Naive thymus-derived CD8-positive, alpha-beta T cell (primary cell): ENCODE data around the gene LAMP5. TPM values are rescaled to one million over a fixed set of nuclear protein-coding genes. Genes with fewer than 3 reads are reported as not detected.

Experiments
- ATAC-seq, 2 donors: fragments of 150-1000 bp; cut with Tn5 transposase in 1 of 2; sonication (Bioruptor Pico), chemical (Tn5 transposase) in 1 of 2; 1 replicate in 1 of 2; 2 replicates in 1 of 2; pipeline ENCODE4 v1.10.0; 2021; ENCODE audit warnings: mild to moderate bottlenecking in 2 of 2, moderate library complexity in 2 of 2
- POLR2A ChIA-PET: fragments of 350-600 bp; sonication (Branson Sonifier 250); formaldehyde crosslinking; loops from one replicate; lab custom pipeline; 2021; ENCODE audit warnings: antibody characterized with exemption; lab: Charles Lee
- DNase-seq, 10 donors: peaks; one replicate each; pipeline versions ENCODE4 v3.0.0 to v3.0.0-alpha.2; 2020 to 2022
- H3K27ac Mint-ChIP-seq, 10 donors: one replicate each; pipeline ENCODE4 v1.8.0; 2020 to 2022; ENCODE audit warnings: mild to moderate bottlenecking in 10 of 10, mixed read lengths in 10 of 10, moderate library complexity in 4 of 10, inconsistent platforms in 1 of 10
- H3K27me3 Mint-ChIP-seq, 5 donors: one replicate each; pipeline ENCODE4 v1.8.0; 2021 to 2022; ENCODE audit warnings: mixed read lengths in 5 of 5
- H3K36me3 Mint-ChIP-seq, 3 donors: one replicate each; pipeline ENCODE4 v1.8.0; 2020 to 2022; ENCODE audit warnings: mixed read lengths in 3 of 3, mild to moderate bottlenecking in 2 of 3, inconsistent platforms in 1 of 3
- H3K4me1 Mint-ChIP-seq, 4 donors: one replicate each; pipeline ENCODE4 v1.8.0; 2021 to 2022; ENCODE audit warnings: mixed read lengths in 4 of 4
- H3K4me3 Mint-ChIP-seq, 10 donors: one replicate each; pipeline ENCODE4 v1.8.0; 2020 to 2022; ENCODE audit warnings: mild to moderate bottlenecking in 10 of 10, mixed read lengths in 10 of 10, moderate library complexity in 6 of 10, inconsistent platforms in 1 of 10
- H3K9me3 Mint-ChIP-seq, 9 donors: one replicate each; pipeline ENCODE4 v1.8.0; 2020 to 2022; ENCODE audit warnings: mixed read lengths in 9 of 9, mild to moderate bottlenecking in 3 of 9, inconsistent platforms in 1 of 9, moderate library complexity in 1 of 9
- polyA plus RNA-seq, 3 donors: library from polyadenylated mRNA; unstranded; fragments of 300-500 nt; fragmentation: Illumina TruSeq; gene quantifications; one replicate each; pipeline ENCODE4 v1.2.3, GENCODE V29; 2021
- total RNA-seq, 8 experiments: library from RNA in 2 of 8; stranded (reverse) in 2 of 8; gene quantifications; one replicate each; pipeline ENCODE4 v1.2.3 and lab custom pipeline; 2021 to 2026

LAMP5 gene
- total and polyA plus RNA-seq, 5 experiments from 2014 or later = not detected

GRCh38 chr20:9488063-9488462, 26.3 kb upstream of the LAMP5 start:
- no peaks in the 10 kb centered on the region for H3K36me3 Mint-ChIP-seq
- peaks cover 0 to 12% (median 2%) of the 10 kb centered on the region in 9 donors for H3K9me3 Mint-ChIP-seq
- H3K4me3 Mint-ChIP-seq = no peak overlapping the region
- POLR2A ChIA-PET = no interaction called here
- ATAC-seq (no peak), DNase-seq (no peak)
- H3K27ac Mint-ChIP-seq = no peak overlapping the region
- H3K27me3 Mint-ChIP-seq = peaks cover 0 to 7% (median 2%) of the 10 kb centered on the region in 5 donors
- no peaks in the 10 kb centered on the region for H3K4me1 Mint-ChIP-seq

GRCh38 chr20:9490161-9490560, 24.2 kb upstream of the LAMP5 start:
- POLR2A ChIA-PET = no interaction called here

GRCh38 chr20:9490631-9491030, 23.8 kb upstream of the LAMP5 start:
- no peak overlapping the region for H3K27ac Mint-ChIP-seq
- no peak overlapping the region for H3K4me3 Mint-ChIP-seq
- peaks cover 0 to 7% (median 2%) of the 10 kb centered on the region in 5 donors for H3K27me3 Mint-ChIP-seq
- DNase-seq (no peak), ATAC-seq (no peak)
- H3K36me3 Mint-ChIP-seq = no peaks in the 10 kb centered on the region
- no peaks in the 10 kb centered on the region for H3K4me1 Mint-ChIP-seq
- H3K9me3 Mint-ChIP-seq = peaks cover 0 to 12% (median 5%) of the 10 kb centered on the region in 9 donors
- POLR2A ChIA-PET = no interaction called here

More at GRCh38 chr20:9490161-9490560, 24.2 kb upstream of the LAMP5 start:
- DNase-seq = no peak
- no peak for ATAC-seq
- H3K27ac Mint-ChIP-seq = no peak overlapping the region
- no peak overlapping the region for H3K4me3 Mint-ChIP-seq
- peaks cover 0 to 12% (median 3%) of the 10 kb centered on the region in 9 donors for H3K9me3 Mint-ChIP-seq
- no peaks in the 10 kb centered on the region for H3K36me3 Mint-ChIP-seq
- peaks cover 0 to 7% (median 2%) of the 10 kb centered on the region in 5 donors for H3K27me3 Mint-ChIP-seq
- no peaks in the 10 kb centered on the region for H3K4me1 Mint-ChIP-seq

- Mint-ChIP-seq H3K4me1 (no peaks in the 10 kb centered on the region), H3K27me3 (peaks cover 0 to 7% (median 2%) of the 10 kb centered on the region in 5 donors), H3K9me3 (peaks cover 0 to 12% (median 7%) of the 10 kb centered on the region in 9 donors), H3K4me3 (no peak overlapping the region), H3K27ac (no peak overlapping the region), H3K36me3 (no peaks in the 10 kb centered on the region)
- DNase-seq = no peak
- no peak for ATAC-seq
- POLR2A ChIA-PET = no interaction called here
These were observed 23.1 kb upstream of the LAMP5 start for GRCh38 chr20:9491324-9491723.

- DNase-seq = no peak
- Mint-ChIP-seq H3K9me3 (peaks cover 0 to 12% (median 7%) of the 10 kb centered on the region in 9 donors), H3K36me3 (peaks cover 0 to 2% (median 0%) of the 10 kb centered on the region in 3 donors), H3K27me3 (peaks cover 0 to 7% (median 2%) of the 10 kb centered on the region in 5 donors), H3K4me1 (no peaks in the 10 kb centered on the region), H3K27ac (no peak overlapping the region), H3K4me3 (no peak overlapping the region)
- POLR2A ChIA-PET = no interaction called here
- ATAC-seq = no peak
These were observed 22.3 kb upstream of the LAMP5 start for GRCh38 chr20:9492067-9492466.

GRCh38 chr20:9493803-9494202, 20.6 kb upstream of the LAMP5 start:
- POLR2A ChIA-PET = no interaction called here
- H3K27me3 Mint-ChIP-seq = peaks cover 0 to 7% (median 2%) of the 10 kb centered on the region in 5 donors
- H3K9me3 Mint-ChIP-seq = peaks cover 0 to 12% (median 7%) of the 10 kb centered on the region in 9 donors
- H3K4me3 Mint-ChIP-seq = no peak overlapping the region
- no peaks in the 10 kb centered on the region for H3K4me1 Mint-ChIP-seq
- DNase-seq (no peak), ATAC-seq (no peak)
- peaks cover 0 to 2% (median 0%) of the 10 kb centered on the region in 3 donors for H3K36me3 Mint-ChIP-seq
- H3K27ac Mint-ChIP-seq = no peak overlapping the region

GRCh38 chr20:9495701-9496100, 18.7 kb upstream of the LAMP5 start:
- ATAC-seq (no peak), DNase-seq (no peak)
- POLR2A ChIA-PET = no interaction called here
- Mint-ChIP-seq H3K4me3 (no peak overlapping the region), H3K9me3 (peaks cover 0 to 8% (median 6%) of the 10 kb centered on the region in 9 donors), H3K36me3 (peaks cover 0 to 2% (median 0%) of the 10 kb centered on the region in 3 donors), H3K4me1 (no peaks in the 10 kb centered on the region), H3K27me3 (peaks cover 0 to 3% (median 2%) of the 10 kb centered on the region in 5 donors), H3K27ac (no peak overlapping the region)

GRCh38 chr20:9496155-9496554, 18.2 kb upstream of the LAMP5 start:
- no peaks in the 10 kb centered on the region for H3K4me1 Mint-ChIP-seq
- peaks cover 0 to 3% (median 0%) of the 10 kb centered on the region in 5 donors for H3K27me3 Mint-ChIP-seq
- H3K4me3 Mint-ChIP-seq = no peak overlapping the region
- peaks cover 0 to 8% (median 6%) of the 10 kb centered on the region in 9 donors for H3K9me3 Mint-ChIP-seq
- POLR2A ChIA-PET = no interaction called here
- ATAC-seq (no peak), DNase-seq (no peak)
- no peak overlapping the region for H3K27ac Mint-ChIP-seq
- H3K36me3 Mint-ChIP-seq = peaks cover 0 to 2% (median 0%) of the 10 kb centered on the region in 3 donors

GRCh38 chr20:9498322-9498721, 16.1 kb upstream of the LAMP5 start:
- H3K27ac Mint-ChIP-seq = no peak overlapping the region
- H3K4me3 Mint-ChIP-seq = no peak overlapping the region
- H3K27me3 Mint-ChIP-seq = peaks cover 0 to 5% (median 1%) of the 10 kb centered on the region in 5 donors
- no peak for DNase-seq
- POLR2A ChIA-PET = no interaction called here
- peaks cover 0 to 2% (median 0%) of the 10 kb centered on the region in 3 donors for H3K36me3 Mint-ChIP-seq
- H3K4me1 Mint-ChIP-seq = no peaks in the 10 kb centered on the region
- H3K9me3 Mint-ChIP-seq = peaks cover 0 to 8% (median 6%) of the 10 kb centered on the region in 9 donors
- no peak for ATAC-seq

- peaks cover 0 to 9% (median 6%) of the 10 kb centered on the region in 9 donors for H3K9me3 Mint-ChIP-seq
- H3K4me1 Mint-ChIP-seq = no peaks in the 10 kb centered on the region
- DNase-seq (no peak), ATAC-seq (no peak)
- H3K27ac Mint-ChIP-seq = no peak overlapping the region
- peaks cover 0 to 5% (median 3%) of the 10 kb centered on the region in 5 donors for H3K27me3 Mint-ChIP-seq
- H3K4me3 Mint-ChIP-seq = no peak overlapping the region
- H3K36me3 Mint-ChIP-seq = peaks cover 0 to 2% (median 0%) of the 10 kb centered on the region in 3 donors
- POLR2A ChIA-PET = no interaction called here
These were observed 15.1 kb upstream of the LAMP5 start for GRCh38 chr20:9499126-9499899.

- H3K27ac Mint-ChIP-seq = no peak overlapping the region
- H3K9me3 Mint-ChIP-seq = peaks cover 0 to 6% (median 2%) of the 10 kb centered on the region in 9 donors
- peaks cover 0 to 2% (median 0%) of the 10 kb centered on the region in 3 donors for H3K36me3 Mint-ChIP-seq
- H3K4me1 Mint-ChIP-seq = no peaks in the 10 kb centered on the region
- ATAC-seq (no peak), DNase-seq (no peak)
- POLR2A ChIA-PET = no interaction called here
- H3K4me3 Mint-ChIP-seq = no peak overlapping the region
- peaks cover 0 to 8% (median 3%) of the 10 kb centered on the region in 5 donors for H3K27me3 Mint-ChIP-seq
These were observed 14.3 kb upstream of the LAMP5 start for GRCh38 chr20:9500121-9500520.

GRCh38 chr20:9501473-9501872, 12.9 kb upstream of the LAMP5 start:
- no peak overlapping the region for H3K27ac Mint-ChIP-seq
- no peaks in the 10 kb centered on the region for H3K4me1 Mint-ChIP-seq
- ATAC-seq = no peak
- no peak for DNase-seq
- H3K36me3 Mint-ChIP-seq = peaks cover 0 to 2% (median 0%) of the 10 kb centered on the region in 3 donors
- H3K4me3 Mint-ChIP-seq = no peak overlapping the region
- POLR2A ChIA-PET = no interaction called here
- H3K27me3 Mint-ChIP-seq = peaks cover 0 to 14% (median 10%) of the 10 kb centered on the region in 5 donors
- peaks cover 0 to 6% (median 0%) of the 10 kb centered on the region in 9 donors for H3K9me3 Mint-ChIP-seq

- Mint-ChIP-seq H3K9me3 (peaks cover 0 to 6% (median 0%) of the 10 kb centered on the region in 9 donors), H3K4me1 (peaks cover 0 to 6% (median 0%) of the 10 kb centered on the region in 4 donors), H3K27me3 (peaks cover 4 to 35% (median 17%) of the 10 kb centered on the region in 5 donors), H3K27ac (no peak overlapping the region), H3K4me3 (no peak overlapping the region), H3K36me3 (no peaks in the 10 kb centered on the region)
- no peak for DNase-seq
- ATAC-seq = no peak
- POLR2A ChIA-PET = no interaction called here
These were observed 10.7 kb upstream of the LAMP5 start for GRCh38 chr20:9503526-9504245.
